GM19099 (cell line): ENCODE measurements around the gene TNFRSF8.

Source experiments
- POLR2A ChIP-seq: IDR thresholded peaks from 3 replicates; pipeline ENCODE4 v1.6.1; 2011; ENCODE audit warnings: low read depth; ENCODE audit not compliant: insufficient read length; ENCODE audit errors: extremely low read depth

TNFRSF8 gene

DNA sequence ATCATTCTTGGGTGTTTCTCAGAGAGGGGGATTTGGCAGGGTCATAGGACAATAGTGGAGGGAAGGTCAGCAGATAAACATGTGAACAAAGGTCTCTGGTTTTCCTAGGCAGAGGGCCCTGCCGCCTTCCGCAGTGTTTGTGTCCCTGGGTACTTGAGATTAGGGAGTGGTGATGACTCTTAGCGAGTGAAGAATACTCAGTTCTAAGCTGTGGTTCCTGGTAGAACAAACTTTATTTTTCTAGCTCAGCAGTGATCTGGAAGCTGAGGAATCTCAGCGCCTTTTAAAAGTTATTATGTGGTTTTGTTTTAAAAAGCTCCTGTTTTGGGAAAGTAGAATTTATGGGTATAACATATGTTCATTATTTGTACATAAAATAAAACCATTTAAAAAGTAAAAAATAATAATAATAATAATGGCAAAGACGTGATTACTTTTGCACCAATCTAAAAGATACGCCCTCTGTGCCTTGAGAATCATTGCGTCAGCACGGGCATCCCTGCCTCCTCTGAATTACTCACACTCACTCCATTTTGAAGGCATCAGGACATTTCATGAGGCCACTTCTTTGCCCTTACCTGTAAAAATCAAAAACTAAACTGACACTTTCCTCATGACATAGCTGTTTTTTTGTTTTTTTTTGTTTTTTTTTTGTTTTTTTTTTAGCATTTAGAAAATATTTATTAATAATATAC lies 74.0 kb downstream of the TNFRSF8 start:
- no peak for TF ChIP-seq POLR2A

DNA sequence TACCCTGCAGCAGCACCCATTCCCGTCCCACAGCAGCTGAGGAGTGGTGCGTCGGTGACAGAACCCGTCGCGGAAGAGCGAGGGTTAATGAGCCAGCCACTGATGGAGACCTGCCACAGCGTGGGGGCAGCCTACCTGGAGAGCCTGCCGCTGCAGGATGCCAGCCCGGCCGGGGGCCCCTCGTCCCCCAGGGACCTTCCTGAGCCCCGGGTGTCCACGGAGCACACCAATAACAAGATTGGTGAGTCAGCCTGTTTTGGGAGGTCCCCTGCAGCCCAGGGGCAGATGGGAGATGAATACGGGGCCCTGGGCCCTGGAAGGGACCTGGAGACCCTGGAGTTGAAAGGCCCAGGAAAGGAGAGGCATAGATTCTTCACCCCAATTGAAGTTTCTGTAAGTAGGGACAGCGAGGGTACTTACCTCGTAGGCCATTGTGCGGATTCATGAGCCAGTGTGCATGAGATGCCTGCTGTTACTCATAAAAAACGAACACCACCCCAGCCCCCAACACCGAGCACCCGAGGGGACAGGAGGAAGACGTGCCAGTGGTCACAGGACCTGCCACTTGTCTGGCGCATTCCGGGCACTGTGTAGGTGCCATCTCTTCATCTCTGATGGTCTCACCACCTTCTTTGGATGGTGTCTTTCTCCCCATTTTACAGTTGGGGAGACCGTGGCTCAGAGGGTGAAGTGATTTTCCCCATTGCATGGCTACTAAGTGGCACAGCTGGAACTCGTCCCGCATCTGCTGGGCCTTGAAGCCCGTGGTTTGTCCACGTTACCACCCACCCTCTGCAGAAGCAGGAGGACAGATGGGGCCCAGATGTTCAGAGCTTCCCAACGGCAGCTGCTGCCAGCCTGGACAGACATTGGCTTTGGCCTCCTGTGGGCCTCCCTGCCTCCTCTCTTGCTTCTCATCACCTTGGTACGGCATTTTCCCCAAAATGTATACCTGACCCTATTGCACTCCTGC lies 75.4 kb downstream of the TNFRSF8 start:
- TF ChIP-seq POLR2A, result no peak

DNA sequence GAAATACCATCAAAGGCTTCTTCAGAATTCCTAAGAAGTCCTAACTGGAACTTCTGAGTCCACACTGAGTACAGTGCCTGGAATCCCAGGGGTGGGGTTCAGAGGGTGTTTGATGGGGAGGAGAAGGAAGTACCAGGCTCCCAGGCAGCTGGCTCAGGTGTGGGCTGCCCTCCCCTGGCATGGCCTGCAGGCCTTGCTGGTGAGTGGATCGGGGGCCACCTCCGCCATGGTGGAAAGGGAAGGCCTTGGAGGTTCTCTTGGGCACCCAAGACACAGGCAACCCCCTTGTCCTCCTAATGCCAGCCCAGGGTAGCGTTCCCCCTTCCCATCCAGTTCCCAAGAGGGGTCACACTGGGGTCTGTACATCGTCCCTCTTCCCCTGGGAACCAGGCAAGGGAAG lies 76.9 kb downstream of the TNFRSF8 start:
- no peak for TF ChIP-seq POLR2A

DNA sequence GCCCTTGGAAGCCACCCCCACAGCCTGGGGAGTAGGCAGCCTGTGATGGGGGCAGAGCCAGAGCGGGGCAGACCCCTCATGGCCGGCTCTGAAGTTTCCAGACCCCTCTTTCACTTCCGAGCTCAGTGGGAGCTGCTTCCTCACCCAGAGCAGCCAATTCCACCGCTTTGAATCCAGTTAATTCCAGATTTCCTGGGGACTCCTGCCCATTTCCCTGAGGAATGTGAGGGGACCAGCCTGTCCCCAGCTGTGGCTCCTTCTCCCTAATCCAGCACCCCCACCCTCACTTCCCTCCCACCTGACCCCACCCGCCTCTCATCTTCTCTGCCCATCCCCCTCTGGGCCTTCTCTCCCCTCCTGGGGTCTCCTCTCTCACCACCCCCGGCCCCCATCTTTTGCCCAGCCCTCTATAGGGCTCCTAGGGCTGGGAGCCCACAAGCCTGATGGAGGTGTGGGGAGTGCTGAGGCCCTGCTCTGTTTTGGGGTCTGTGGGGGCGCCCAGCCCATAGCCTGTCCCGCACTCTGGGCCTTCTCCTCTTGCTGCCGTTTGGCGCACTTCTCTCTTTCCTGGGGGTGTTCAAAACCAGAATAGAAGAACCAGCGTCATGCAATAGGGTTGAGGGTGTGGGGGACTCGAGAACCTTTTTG lies 77.5 kb downstream of the TNFRSF8 start:
- no peak for TF ChIP-seq POLR2A

- TF ChIP-seq POLR2A, result no peak
Measured at GRCh38 chr1:12141163-12141850, 78.2 kb downstream of the TNFRSF8 start.

- TF ChIP-seq POLR2A, result peak; percentile 24
Measured at GRCh38 chr1:12142141-12142823, 79.2 kb downstream of the TNFRSF8 start.

DNA sequence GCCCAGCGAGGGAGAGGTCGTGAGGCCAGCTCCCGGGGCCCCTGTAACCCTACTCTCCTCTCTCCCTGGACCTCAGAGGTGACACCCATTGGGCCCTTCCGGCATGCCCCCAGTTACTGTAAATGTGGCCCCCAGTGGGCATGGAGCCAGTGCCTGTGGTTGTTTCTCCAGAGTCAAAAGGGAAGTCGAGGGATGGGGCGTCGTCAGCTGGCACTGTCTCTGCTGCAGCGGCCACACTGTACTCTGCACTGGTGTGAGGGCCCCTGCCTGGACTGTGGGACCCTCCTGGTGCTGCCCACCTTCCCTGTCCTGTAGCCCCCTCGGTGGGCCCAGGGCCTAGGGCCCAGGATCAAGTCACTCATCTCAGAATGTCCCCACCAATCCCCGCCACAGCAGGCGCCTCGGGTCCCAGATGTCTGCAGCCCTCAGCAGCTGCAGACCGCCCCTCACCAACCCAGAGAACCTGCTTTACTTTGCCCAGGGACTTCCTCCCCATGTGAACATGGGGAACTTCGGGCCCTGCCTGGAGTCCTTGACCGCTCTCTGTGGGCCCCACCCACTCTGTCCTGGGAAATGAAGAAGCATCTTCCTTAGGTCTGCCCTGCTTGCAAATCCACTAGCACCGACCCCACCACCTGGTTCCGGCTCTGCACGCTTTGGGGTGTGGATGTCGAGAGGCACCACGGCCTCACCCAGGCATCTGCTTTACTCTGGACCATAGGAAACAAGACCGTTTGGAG lies 80.0 kb downstream of the TNFRSF8 start:
- no peak for TF ChIP-seq POLR2A

DNA sequence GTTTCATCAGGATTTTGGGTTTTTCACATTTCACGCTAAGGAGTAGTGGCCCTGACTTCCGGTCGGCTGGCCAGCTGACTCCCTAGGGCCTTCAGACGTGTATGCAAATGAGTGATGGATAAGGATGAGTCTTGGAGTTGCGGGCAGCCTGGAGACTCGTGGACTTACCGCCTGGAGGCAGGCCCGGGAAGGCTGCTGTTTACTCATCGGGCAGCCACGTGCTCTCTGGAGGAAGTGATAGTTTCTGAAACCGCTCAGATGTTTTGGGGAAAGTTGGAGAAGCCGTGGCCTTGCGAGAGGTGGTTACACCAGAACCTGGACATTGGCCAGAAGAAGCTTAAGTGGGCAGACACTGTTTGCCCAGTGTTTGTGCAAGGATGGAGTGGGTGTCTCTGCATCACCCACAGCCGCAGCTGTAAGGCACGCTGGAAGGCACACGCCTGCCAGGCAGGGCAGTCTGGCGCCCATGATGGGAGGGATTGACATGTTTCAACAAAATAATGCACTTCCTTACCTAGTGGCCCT lies 80.6 kb downstream of the TNFRSF8 start:
- TF ChIP-seq POLR2A, result peak; percentile 27

- TF ChIP-seq POLR2A, result no peak
Measured at GRCh38 chr1:12144236-12144635, 81.1 kb downstream of the TNFRSF8 start.

DNA sequence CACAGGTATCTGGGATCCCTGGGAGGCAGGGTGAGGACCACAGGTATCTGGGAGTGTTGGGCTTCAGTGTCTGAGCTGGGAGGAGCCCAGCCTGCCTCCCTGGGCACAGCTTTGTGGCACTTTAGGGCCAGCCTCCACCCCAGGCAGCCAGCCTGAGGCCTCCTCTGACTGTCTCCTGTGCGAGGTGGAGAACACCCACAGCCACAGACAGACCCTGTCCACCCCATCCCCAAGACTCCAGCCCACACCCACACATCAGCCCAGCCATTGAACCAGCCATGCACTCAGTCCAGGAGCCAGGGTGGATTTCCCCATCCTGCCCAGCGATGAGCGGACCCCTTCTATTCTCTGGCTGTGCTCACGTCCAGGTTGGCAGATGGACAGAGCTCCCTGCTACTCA lies 81.9 kb downstream of the TNFRSF8 start:
- no peak for TF ChIP-seq POLR2A

GRCh38 chr1:12145616-12146342 lies 82.7 kb downstream of the TNFRSF8 start:
- no peak for TF ChIP-seq POLR2A

DNA sequence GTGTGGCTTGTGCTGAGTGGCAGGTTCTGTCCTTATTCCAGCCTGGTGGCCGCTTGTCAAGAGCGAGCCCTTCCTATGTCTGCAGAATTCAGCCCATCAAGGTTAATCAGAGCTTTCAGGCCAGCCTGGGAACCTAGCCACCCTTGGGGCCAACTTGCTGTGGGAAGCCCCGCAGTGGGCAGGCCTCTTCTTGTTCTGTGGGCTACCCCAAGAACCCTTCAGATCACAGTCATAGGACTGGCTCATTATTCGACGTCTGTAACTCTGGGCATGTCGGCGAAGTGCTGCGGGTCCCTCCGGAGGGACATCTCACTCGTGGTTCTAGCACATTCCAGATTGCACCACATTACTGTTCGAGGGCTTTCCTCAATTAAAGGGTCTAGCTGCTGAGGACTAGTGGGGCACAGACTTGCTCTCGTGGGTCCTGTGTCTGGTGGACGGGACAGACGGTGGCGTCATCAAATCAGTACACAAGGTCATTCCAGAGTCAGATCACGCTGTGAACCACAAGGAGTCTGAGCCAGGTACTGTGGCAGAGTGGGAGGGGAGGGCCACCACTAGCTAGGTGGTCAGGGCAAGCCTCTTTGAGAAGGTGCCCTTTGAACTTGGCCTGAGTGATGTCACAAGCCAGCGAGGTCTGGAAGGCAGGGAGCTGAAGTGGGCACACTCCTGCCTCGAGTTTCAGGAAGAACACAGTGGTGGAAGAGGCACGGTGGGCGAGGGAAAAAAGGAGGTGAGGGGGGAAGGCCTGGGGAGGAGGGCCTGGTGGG lies 83.4 kb downstream of the TNFRSF8 start:
- TF ChIP-seq POLR2A, result no peak

GRCh38 chr1:12147201-12147701 lies 84.1 kb downstream of the TNFRSF8 start:
- no peak for TF ChIP-seq POLR2A
